Kidney (tissue), 14 donors: ENCODE data around the gene OTOS. TPM values are rescaled to one million over a fixed set of nuclear protein-coding genes. Genes with fewer than 3 reads are reported as not detected.

ENCODE experiments used
- DNase-seq, 5 donors: peaks; one replicate each; pipeline ENCODE4 v3.0.0-alpha.2; 2013 to 2020
- FAIRE-seq: peaks from 2 replicates; lab custom pipeline; 2012; peaks lifted over from hg19 to GRCh38; lab: Jason Lieb, UNC
- H3K27ac ChIP-seq, 2 donors: one replicate each; pipeline ENCODE4 v1.7.0; 2013; ENCODE audit warnings: low read depth in 2 of 2, low read length in 2 of 2, inconsistent platforms in 1 of 2
- H3K27me3 ChIP-seq: one replicate; pipeline ENCODE4 v1.7.1; 2013; ENCODE audit warnings: low read length, inconsistent platforms; ENCODE audit not compliant: control insufficient read depth, insufficient read depth
- H3K36me3 ChIP-seq, 3 donors: one replicate each; pipeline versions ENCODE4 v1.7.0 to v1.7.1; 2013; ENCODE audit warnings: low read length in 3 of 3, control low read depth in 1 of 3, inconsistent platforms in 1 of 3; ENCODE audit not compliant: insufficient read depth in 3 of 3, control insufficient read depth in 2 of 3
- H3K4me1 ChIP-seq, 3 donors: one replicate each; pipeline versions ENCODE4 v1.7.0 to v1.7.1; 2013; ENCODE audit warnings: low read length in 3 of 3, inconsistent platforms in 1 of 3, low read depth in 1 of 3; ENCODE audit not compliant: control insufficient read depth in 2 of 3, insufficient read depth in 2 of 3
- H3K4me3 ChIP-seq, 3 donors: one replicate each; pipeline versions ENCODE4 v1.7.0 to v1.8.1; 2013; ENCODE audit warnings: low read length in 3 of 3, control low read depth in 1 of 3, inconsistent platforms in 1 of 3
- H3K9ac ChIP-seq, 3 donors: one replicate each; pipeline versions ENCODE4 v1.7.0 to v1.7.1; 2013; ENCODE audit warnings: low read length in 3 of 3, control low read depth in 1 of 3, inconsistent platforms in 1 of 3
- H3K9me3 ChIP-seq, 3 donors: one replicate each; pipeline versions ENCODE4 v1.7.0 to v1.7.1; 2013; ENCODE audit warnings: low read length in 3 of 3, control low read depth in 1 of 3, inconsistent platforms in 1 of 3; ENCODE audit not compliant: control insufficient read depth in 2 of 3, insufficient read depth in 1 of 3
- intact Hi-C: fragments of 100-400 bp; cut with DNase I; formaldehyde crosslinking; loops from one replicate; pipeline ENCODE4 v1.11.1; 2022
- polyA plus RNA-seq: library from polyadenylated mRNA; stranded (reverse); fragments of 350-450 nt; fragmentation: Illumina TruSeq; extraction: RNeasy Lipid Tissue Mini Kit (QIAGEN cat#74804); gene quantifications from one replicate; pipeline ENCODE4 v1.2.3, GENCODE V29; 2014; ENCODE audit warnings: low read depth, low replicate concordance; ENCODE audit not compliant: insufficient read depth
- total RNA-seq: library from RNA; stranded (reverse); fragmentation: NEBNext Ultra II Directional; extraction: Animal tissue kit (Norgen Biotek cat#: 25700); gene quantifications from one replicate; pipeline ENCODE4 v1.2.1, GENCODE V29; 2021
- TF ChIP-seq, protein P1 (sequence below): IDR thresholded peaks from 3 replicates; pipeline ENCODE4 v1.5.1; 2012; ENCODE audit warnings: mild to moderate bottlenecking, moderate library complexity, borderline replicate concordance; ENCODE audit not compliant: insufficient read depth; ENCODE audit errors: extremely low read depth
- donor health status: control.
- donor health status: control.
- donor health status: control.
- donor health status: control.
- donor health status: control.
- donor health status: DM: yes; HTN: yes; CAD: no.
- donor health status: Normal renal cell carcinoma (clear cell type).

The OTOS gene
- total and polyA plus RNA-seq, 2 donors from 2014 or later = 1.5 to 4.6 TPM

GRCh38 chr2:240183006-240183874 lies 42.8 kb upstream of the OTOS start:
- no peak for FAIRE-seq
- Histone ChIP-seq H3K9ac (no peak overlapping the region), H3K36me3 (no peaks in the 10 kb centered on the region), H3K27me3 (no peaks in the 10 kb centered on the region), H3K9me3 (no peaks in the 10 kb centered on the region), H3K27ac (no peak overlapping the region), H3K4me1 (no peaks in the 10 kb centered on the region), H3K4me3 (no peak overlapping the region)
- intact Hi-C loops = no loop called here
- TF ChIP-seq, protein P1, sequence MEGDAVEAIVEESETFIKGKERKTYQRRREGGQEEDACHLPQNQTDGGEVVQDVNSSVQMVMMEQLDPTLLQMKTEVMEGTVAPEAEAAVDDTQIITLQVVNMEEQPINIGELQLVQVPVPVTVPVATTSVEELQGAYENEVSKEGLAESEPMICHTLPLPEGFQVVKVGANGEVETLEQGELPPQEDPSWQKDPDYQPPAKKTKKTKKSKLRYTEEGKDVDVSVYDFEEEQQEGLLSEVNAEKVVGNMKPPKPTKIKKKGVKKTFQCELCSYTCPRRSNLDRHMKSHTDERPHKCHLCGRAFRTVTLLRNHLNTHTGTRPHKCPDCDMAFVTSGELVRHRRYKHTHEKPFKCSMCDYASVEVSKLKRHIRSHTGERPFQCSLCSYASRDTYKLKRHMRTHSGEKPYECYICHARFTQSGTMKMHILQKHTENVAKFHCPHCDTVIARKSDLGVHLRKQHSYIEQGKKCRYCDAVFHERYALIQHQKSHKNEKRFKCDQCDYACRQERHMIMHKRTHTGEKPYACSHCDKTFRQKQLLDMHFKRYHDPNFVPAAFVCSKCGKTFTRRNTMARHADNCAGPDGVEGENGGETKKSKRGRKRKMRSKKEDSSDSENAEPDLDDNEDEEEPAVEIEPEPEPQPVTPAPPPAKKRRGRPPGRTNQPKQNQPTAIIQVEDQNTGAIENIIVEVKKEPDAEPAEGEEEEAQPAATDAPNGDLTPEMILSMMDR = no peak
- DNase-seq = peak in 1 of 5 donors; percentile 21

DNA sequence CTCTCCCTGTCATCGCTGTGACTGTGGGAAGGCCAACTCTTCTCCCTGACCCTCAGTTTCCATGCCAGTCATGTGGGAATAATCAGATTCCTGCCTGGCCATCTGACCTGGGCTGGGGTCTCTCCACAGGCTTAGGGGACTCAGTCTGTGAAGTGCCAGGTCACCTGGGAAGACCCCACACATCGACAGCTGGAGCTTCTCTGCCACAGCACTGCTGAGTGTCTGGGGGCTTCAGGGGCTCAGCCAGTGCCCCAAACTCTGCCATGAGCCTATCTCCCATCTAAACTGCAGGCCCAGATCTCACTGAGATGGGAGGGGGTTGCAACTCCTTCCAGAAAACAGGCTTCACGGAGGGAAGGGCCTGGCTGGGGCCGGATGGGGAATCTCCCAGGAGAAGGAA lies 42.0 kb upstream of the OTOS start:
- peak in 1 of 5 donors; percentile 15 for DNase-seq
- Histone ChIP-seq H3K27ac (no peak overlapping the region), H3K9me3 (no peaks in the 10 kb centered on the region), H3K4me3 (no peak overlapping the region), H3K36me3 (no peaks in the 10 kb centered on the region), H3K9ac (no peak overlapping the region), H3K4me1 (no peaks in the 10 kb centered on the region), H3K27me3 (no peaks in the 10 kb centered on the region)
- intact Hi-C loops = no loop called here
- TF ChIP-seq, protein P1 = no peak
- no peak for FAIRE-seq

GRCh38 chr2:240182001-240182400 lies 41.5 kb upstream of the OTOS start:
- TF ChIP-seq, protein P1 = no peak
- no peaks in the 10 kb centered on the region for H3K9me3 ChIP-seq
- H3K36me3 ChIP-seq = no peaks in the 10 kb centered on the region
- H3K4me1 ChIP-seq = no peaks in the 10 kb centered on the region
- intact Hi-C loops = no loop called here
- no peak overlapping the region for H3K27ac ChIP-seq
- H3K9ac ChIP-seq = no peak overlapping the region
- FAIRE-seq = no peak
- no peak overlapping the region for H3K4me3 ChIP-seq
- DNase-seq = peak in 1 of 5 donors; percentile 7
- H3K27me3 ChIP-seq = no peaks in the 10 kb centered on the region
